ENCODE measurements around the gene MCM9.

DNA sequence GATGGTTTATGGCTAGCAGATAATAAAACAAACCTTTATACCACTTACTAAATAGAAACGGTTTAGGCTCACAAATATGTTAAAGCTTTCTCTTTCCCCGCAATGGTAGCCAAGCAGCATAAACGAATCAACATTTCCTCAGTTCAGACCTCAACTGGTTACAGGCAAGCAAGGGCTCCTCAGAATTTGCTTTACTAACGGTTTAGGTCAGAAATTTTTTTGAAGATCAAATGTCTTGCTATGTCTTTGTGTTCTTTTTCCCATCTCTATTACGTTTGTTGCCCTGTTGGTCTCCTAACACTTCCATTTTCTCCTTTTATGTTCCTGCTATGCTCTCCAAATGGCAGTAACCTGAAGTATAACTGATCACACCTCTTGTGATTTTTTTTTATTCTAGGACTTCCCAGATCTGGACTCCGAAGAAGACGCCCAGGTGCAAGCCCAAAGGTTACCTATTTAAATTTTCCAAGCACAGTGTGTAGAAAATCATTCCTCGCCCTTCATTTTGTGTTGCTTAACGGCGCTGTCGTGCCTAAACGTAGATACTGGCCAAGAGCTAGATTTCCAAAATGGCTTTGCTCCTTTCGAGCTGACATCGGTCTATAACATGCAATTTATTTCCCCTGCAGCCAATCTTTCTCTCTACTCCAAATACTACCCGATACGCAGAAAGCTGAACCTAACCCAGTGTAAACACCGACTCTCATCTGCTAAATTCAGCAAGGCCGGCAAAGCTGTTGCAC lies 41.7 kb downstream of the MCM9 start:
- TF ChIP-seq POLR2A (IDR thresholded peaks at IDR 0.05) = no peak
- TF ChIP-seq, protein P1, sequence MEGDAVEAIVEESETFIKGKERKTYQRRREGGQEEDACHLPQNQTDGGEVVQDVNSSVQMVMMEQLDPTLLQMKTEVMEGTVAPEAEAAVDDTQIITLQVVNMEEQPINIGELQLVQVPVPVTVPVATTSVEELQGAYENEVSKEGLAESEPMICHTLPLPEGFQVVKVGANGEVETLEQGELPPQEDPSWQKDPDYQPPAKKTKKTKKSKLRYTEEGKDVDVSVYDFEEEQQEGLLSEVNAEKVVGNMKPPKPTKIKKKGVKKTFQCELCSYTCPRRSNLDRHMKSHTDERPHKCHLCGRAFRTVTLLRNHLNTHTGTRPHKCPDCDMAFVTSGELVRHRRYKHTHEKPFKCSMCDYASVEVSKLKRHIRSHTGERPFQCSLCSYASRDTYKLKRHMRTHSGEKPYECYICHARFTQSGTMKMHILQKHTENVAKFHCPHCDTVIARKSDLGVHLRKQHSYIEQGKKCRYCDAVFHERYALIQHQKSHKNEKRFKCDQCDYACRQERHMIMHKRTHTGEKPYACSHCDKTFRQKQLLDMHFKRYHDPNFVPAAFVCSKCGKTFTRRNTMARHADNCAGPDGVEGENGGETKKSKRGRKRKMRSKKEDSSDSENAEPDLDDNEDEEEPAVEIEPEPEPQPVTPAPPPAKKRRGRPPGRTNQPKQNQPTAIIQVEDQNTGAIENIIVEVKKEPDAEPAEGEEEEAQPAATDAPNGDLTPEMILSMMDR (IDR thresholded peaks at IDR 0.05) = no peak

Data from adrenal gland (tissue), 5 donors.